Endothelial cell of umbilical vein (primary cell): ENCODE results near the gene PCGF5. TPM values are rescaled to one million over a fixed set of nuclear protein-coding genes. Genes with fewer than 3 reads are reported as not detected.

Experiments
- BruUV-seq: library from RNA; stranded (reverse); fragments of 400-500 nt; replicated peaks from 2 replicates; lab custom pipeline; 2021; lab: Mats Ljungman, UMichigan
- CTCF ChIA-PET: fragments of 300-600, 350-600 bp; sonication (Branson Sonifier 250); formaldehyde crosslinking; loops from one replicate; lab custom pipeline; 2021; ENCODE audit warnings: antibody characterized with exemption, inconsistent platforms; lab: Charles Lee
- POLR2A ChIA-PET: fragments of 300-600, 350-600 bp; sonication (Branson Sonifier 250); formaldehyde crosslinking; loops from one replicate; lab custom pipeline; 2021; ENCODE audit warnings: antibody characterized with exemption, inconsistent platforms; lab: Charles Lee
- DNase-seq: peaks from one replicate; pipeline ENCODE4 v3.0.0-alpha.2; 2011; ENCODE audit warnings: low read depth, low spot score
- FAIRE-seq: peaks from 2 replicates; lab custom pipeline; 2011; peaks lifted over from hg19 to GRCh38; lab: Jason Lieb, UNC
- H2AFZ ChIP-seq: 2 replicates; pipeline ENCODE4 v1.6.0; 2012; ENCODE audit warnings: low read depth, low read length, control low read depth, inconsistent platforms
- H3K27ac ChIP-seq: 2 replicates; pipeline ENCODE4 v1.5.1; 2011; ENCODE audit warnings: low read depth, mild to moderate bottlenecking, control low read depth, low read length, moderate library complexity; ENCODE audit not compliant: insufficient read depth
- H3K27me3 ChIP-seq, 2 experiments: 2 replicates each; pipeline versions ENCODE4 v1.6.0 to v1.6.1; 2011; ENCODE audit warnings: low read length in 2 of 2, mixed read lengths in 1 of 2; ENCODE audit not compliant: control insufficient read depth in 2 of 2, insufficient read depth in 2 of 2
- H3K36me3 ChIP-seq, 2 experiments: 2 replicates in 1 of 2; 3 replicates in 1 of 2; pipeline ENCODE4 v1.5.1; 2011; ENCODE audit warnings: low read length in 2 of 2, mild to moderate bottlenecking in 1 of 2, moderate library complexity in 1 of 2; ENCODE audit not compliant: control insufficient read depth in 2 of 2, insufficient read depth in 2 of 2; ENCODE audit errors: extremely low read depth in 1 of 2
- H3K4me1 ChIP-seq: 3 replicates; pipeline ENCODE4 v1.5.1; 2011; ENCODE audit warnings: mild to moderate bottlenecking, low read length; ENCODE audit not compliant: control insufficient read depth, insufficient read depth; ENCODE audit errors: extremely low read depth
- H3K4me2 ChIP-seq: 2 replicates; pipeline ENCODE4 v1.6.1; 2011; ENCODE audit warnings: low read length, control low read depth, mixed read lengths; ENCODE audit not compliant: insufficient read depth
- H3K4me3 ChIP-seq, 3 experiments: fragments of 200-600 bp in 1 of 3; sonication (generic), shearing (Covaris generic) in 1 of 3; replicated peaks in 1 of 3; 2 replicates each; pipeline ENCODE4 v1.5.1; 2011 to 2016; ENCODE audit warnings: control low read depth in 3 of 3, low read length in 3 of 3, mild to moderate bottlenecking in 2 of 3, inconsistent platforms in 1 of 3, low read depth in 1 of 3, moderate library complexity in 1 of 3; ENCODE audit not compliant: insufficient read depth in 1 of 3
- H3K79me2 ChIP-seq: 2 replicates; pipeline ENCODE4 v1.6.0; 2012; ENCODE audit warnings: low read length, inconsistent platforms; ENCODE audit not compliant: control insufficient read depth, insufficient read depth
- H3K9ac ChIP-seq: replicated peaks from 2 replicates; pipeline ENCODE3; 2011; ENCODE audit warnings: low read length, control low read depth; ENCODE audit not compliant: insufficient read depth; ENCODE audit errors: extremely low read depth
- H3K9me1 ChIP-seq: replicated peaks from 3 replicates; pipeline ENCODE4 v1.6.0; 2011; ENCODE audit warnings: mild to moderate bottlenecking, low read length; ENCODE audit not compliant: control insufficient read depth, insufficient read depth; ENCODE audit errors: extremely low read depth
- H3K9me3 ChIP-seq: replicated peaks from 2 replicates; pipeline ENCODE4 v1.5.1; 2012; ENCODE audit warnings: low read length, inconsistent platforms; ENCODE audit not compliant: control insufficient read depth, insufficient read depth
- H4K20me1 ChIP-seq: replicated peaks from 2 replicates; pipeline ENCODE3; 2011; ENCODE audit warnings: mild to moderate bottlenecking, low read length; ENCODE audit not compliant: control insufficient read depth, insufficient read depth; ENCODE audit errors: extremely low read depth
- CTCF ChIP-seq, 2 donors: IDR thresholded peaks; 1 replicate in 1 of 2; 2 replicates in 1 of 2; pipeline ENCODE4 v1.5.1; 2011; ENCODE audit warnings: low read length in 2 of 2, mild to moderate bottlenecking in 2 of 2, moderate library complexity in 2 of 2, control low read depth in 1 of 2, inconsistent platforms in 1 of 2, low read depth in 1 of 2; ENCODE audit not compliant: insufficient read depth in 1 of 2; ENCODE audit errors: extremely low read depth in 1 of 2
- EZH2 ChIP-seq: IDR thresholded peaks from 2 replicates; pipeline ENCODE4 v1.6.1; 2012; ENCODE audit warnings: borderline replicate concordance, low read depth, mild to moderate bottlenecking, moderate library complexity, low read length, inconsistent platforms; ENCODE audit not compliant: severe bottlenecking
- FOS ChIP-seq: IDR thresholded peaks from 2 replicates; pipeline ENCODE4 v1.6.1; 2011; ENCODE audit warnings: mild to moderate bottlenecking, low read length, moderate library complexity, borderline replicate concordance; ENCODE audit not compliant: insufficient read depth
- GATA2 ChIP-seq: IDR thresholded peaks from 2 replicates; pipeline ENCODE4 v1.7.0; 2011; ENCODE audit warnings: low read depth, mild to moderate bottlenecking, moderate library complexity, mixed read lengths, low read length; ENCODE audit not compliant: insufficient read length, insufficient read depth
- JUN ChIP-seq: IDR thresholded peaks from 2 replicates; pipeline ENCODE4 v1.6.1; 2011; ENCODE audit warnings: borderline replicate concordance, low read depth; ENCODE audit not compliant: insufficient read length, insufficient read depth
- MAX ChIP-seq: IDR thresholded peaks from 2 replicates; pipeline ENCODE4 v1.6.1; 2011; ENCODE audit not compliant: insufficient read depth, insufficient read length
- MYC ChIP-seq: IDR thresholded peaks from one replicate; pipeline ENCODE4 v1.6.1; 2011; ENCODE audit warnings: mild to moderate bottlenecking, low read depth, low read length
- POLR2A ChIP-seq: IDR thresholded peaks from 2 replicates; pipeline ENCODE4 v1.6.1; 2012; ENCODE audit warnings: low read depth, mild to moderate bottlenecking, control low read depth, low read length
- POLR2AphosphoS5 ChIP-seq: IDR thresholded peaks from 2 replicates; pipeline ENCODE4 v1.6.1; 2012; ENCODE audit warnings: low read depth, mild to moderate bottlenecking, control low read depth, low read length, moderate library complexity; ENCODE audit not compliant: insufficient read depth
- dilution Hi-C: fragments of 300-500 bp; cut with MboI; formaldehyde crosslinking; loops from one replicate; pipeline ENCODE4 v1.15.0; 2019; ENCODE audit warnings: low sequenced_read_pairs; ENCODE audit not compliant: extremely low pct_ligation_motif_present
- intact Hi-C: fragments of 100-400 bp; cut with micrococcal nuclease; formaldehyde crosslinking; loops from one replicate; pipeline ENCODE4 v1.10.0; 2022
- polyA plus RNA-seq, 4 experiments: library from polyadenylated mRNA; depleted of rRNA in 3 of 4; stranded (reverse) in 3 of 4; unstranded in 1 of 4; fragments of >200 nt; gene quantifications; 2 replicates each; pipeline versions ENCODE4 v1.2.1 to v1.2.3, GENCODE V29; 2011 to 2012; ENCODE audit warnings: missing spikeins in 1 of 4
- total RNA-seq: library from RNA; stranded (reverse); gene quantifications from 2 replicates; pipeline ENCODE4 v1.2.3, GENCODE V29; 2021

Gene PCGF5
- total and polyA plus RNA-seq, 2 donors (not counting 3 experiments of a cell fraction or from before 2014, with no cell fraction given) = 25.0 to 29.8 TPM

GRCh38 chr10:91289305-91289704 is 68.8 kb downstream of the PCGF5 start:
- no peak for DNase-seq
- Histone ChIP-seq H3K4me2 (no peak overlapping the region), H3K27ac (no peak overlapping the region), H3K9me3 (no peaks in the 10 kb centered on the region), H3K79me2 (no peaks in the 10 kb centered on the region), H3K27me3 (peaks cover 0 to 2% of the 10 kb centered on the region in 2 experiments), H3K4me3 (no peak overlapping the region), H3K4me1 (no peaks in the 10 kb centered on the region), H3K36me3 (no peaks in the 10 kb centered on the region), H2AFZ (no peak overlapping the region), H3K9me1 (no peaks in the 10 kb centered on the region), H3K9ac (no peak overlapping the region), H4K20me1 (no peaks in the 10 kb centered on the region)
- ChIA-PET CTCF (interaction anchor here (2.2 to 5.4 kb wide), 2 partner anchors 9 to 81 kb away, joined by 7 to 35 read pairs; no protein-coding TSS in a partner anchor), POLR2A (no interaction called here)
- TF ChIP-seq POLR2A (no peak), FOS (no peak), CTCF (IDR thresholded peaks at IDR 0.05; ENCODE audit: extremely low read depth in 1 of 2, insufficient read depth in 1 of 2, low read depth in 1 of 2, low read length in 2 of 2) (no peak), MYC (no peak), GATA2 (no peak), POLR2AphosphoS5 (no peak), MAX (no peak), JUN (no peak), EZH2 (no peak)
- no peak for FAIRE-seq
- dilution Hi-C loops = no loop called here
- BruUV-seq = no TSS peak
- intact Hi-C loops = no loop called here
